ENCODE results near the gene PRRG2.

Gene PRRG2

DNA sequence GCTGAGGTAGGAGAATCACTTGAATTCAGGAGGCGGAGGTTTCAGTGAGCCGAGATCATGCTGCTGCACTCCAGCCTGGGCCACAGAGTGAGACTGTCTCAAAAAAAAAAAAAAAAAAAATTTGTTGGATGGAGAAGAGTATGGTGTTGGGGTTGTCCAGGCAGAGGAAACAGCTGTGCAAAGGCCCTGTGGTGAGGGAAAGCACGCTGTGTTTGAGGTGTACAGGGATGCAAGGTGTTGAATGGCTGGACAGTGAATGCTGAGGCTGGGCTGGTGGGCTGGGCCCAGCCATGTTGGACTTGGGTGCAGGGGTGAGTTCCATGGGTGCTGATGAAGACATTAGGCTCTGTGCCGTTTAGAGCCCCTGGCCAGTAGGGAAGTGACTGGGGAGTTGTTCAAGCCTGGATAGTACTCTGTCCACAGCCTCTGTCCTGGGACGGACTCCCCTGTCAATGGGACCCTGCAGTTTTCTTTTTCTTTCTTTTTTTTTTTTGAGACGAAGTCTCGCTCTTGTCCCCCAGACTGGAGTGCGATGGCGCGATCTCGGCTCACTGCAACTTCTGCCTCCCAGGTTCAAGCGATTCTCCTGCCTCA is 28.5 kb downstream of the PRRG2 start:
- no peak for DNase-seq
- Histone ChIP-seq H3K27ac (no peak overlapping the region), H3K36me3 (replicated peaks) (peaks cover 39% of the 10 kb centered on the region), H3K4me3 (ENCODE audit: low read depth, low read length) (no peak overlapping the region), H3K27me3 (replicated peaks) (no peaks in the 10 kb centered on the region)
- in situ Hi-C loops (cut with HindIII; ENCODE audit: low pct_ligation_motif_present, low sequenced_read_pairs): no loop called here
- TF ChIP-seq, protein P1, sequence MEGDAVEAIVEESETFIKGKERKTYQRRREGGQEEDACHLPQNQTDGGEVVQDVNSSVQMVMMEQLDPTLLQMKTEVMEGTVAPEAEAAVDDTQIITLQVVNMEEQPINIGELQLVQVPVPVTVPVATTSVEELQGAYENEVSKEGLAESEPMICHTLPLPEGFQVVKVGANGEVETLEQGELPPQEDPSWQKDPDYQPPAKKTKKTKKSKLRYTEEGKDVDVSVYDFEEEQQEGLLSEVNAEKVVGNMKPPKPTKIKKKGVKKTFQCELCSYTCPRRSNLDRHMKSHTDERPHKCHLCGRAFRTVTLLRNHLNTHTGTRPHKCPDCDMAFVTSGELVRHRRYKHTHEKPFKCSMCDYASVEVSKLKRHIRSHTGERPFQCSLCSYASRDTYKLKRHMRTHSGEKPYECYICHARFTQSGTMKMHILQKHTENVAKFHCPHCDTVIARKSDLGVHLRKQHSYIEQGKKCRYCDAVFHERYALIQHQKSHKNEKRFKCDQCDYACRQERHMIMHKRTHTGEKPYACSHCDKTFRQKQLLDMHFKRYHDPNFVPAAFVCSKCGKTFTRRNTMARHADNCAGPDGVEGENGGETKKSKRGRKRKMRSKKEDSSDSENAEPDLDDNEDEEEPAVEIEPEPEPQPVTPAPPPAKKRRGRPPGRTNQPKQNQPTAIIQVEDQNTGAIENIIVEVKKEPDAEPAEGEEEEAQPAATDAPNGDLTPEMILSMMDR (IDR thresholded peaks at IDR 0.05; ENCODE audit: low read depth, low read length, missing control alignments): no peak

DNA sequence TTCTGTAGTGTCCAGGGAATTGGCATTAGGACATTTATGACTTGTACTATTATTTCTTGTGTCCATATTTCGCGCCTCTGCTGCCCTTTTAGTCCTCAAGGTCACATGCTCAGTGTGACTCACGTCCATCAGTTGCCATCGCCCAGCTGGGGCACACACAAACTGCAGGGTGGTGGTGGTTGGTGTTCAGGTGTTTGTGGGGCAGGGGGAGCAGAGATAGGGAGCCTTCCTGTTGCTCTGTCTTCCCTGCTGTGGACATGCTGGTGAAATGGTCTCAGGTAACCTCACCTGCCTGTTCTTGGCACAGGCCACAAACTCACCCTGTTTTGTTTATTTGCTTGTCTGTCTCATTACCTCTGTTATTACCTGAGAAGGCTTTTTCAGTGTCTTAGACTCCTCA is 32.3 kb downstream of the PRRG2 start:
- peak; percentile 16 for DNase-seq
- Histone ChIP-seq H3K36me3 (replicated peaks) (peaks cover 38% of the 10 kb centered on the region), H3K27me3 (replicated peaks) (no peaks in the 10 kb centered on the region), H3K27ac (peak overlapping the region; percentile 89), H3K4me3 (ENCODE audit: low read depth, low read length) (no peak overlapping the region)
- TF ChIP-seq, protein P1 (IDR thresholded peaks at IDR 0.05; ENCODE audit: low read depth, low read length, missing control alignments): no peak
- in situ Hi-C loops (cut with HindIII; ENCODE audit: low pct_ligation_motif_present, low sequenced_read_pairs): no loop called here

DNA sequence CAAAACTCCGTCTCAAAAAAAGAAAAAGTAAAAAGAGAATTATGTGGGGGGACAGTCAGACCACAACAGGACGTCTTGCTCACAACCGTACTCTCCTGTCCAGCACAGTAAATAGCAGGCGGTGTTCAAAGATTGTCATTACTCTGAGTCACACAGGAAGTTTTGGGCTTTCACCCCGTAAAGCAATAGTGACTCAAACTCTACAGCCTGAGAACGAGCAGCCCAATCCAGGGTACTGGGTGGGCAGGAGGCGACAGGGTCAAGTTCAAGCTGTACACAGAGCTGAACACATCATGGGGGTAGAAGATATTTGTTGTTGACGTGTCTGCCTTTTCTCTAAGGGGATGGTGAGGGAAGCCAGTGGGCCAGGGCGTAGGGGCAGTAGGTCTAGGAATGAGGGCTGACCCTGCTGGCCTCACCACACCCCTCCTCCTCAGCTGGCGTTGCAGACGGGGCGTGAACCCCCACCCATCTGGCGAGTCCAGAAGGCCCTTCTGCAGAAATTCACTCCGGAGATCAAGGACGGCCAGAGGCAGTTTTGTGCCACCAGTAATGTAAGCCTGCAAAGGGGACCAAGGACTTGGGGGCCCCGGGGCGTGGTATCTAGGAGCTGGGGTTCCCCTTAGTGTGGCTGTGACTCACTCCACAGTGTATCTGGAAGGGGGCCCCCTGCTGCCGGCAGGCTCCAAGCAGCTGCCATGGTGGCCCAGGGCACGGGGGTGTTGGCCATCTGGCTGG is 33.1 kb downstream of the PRRG2 start:
- Histone ChIP-seq H3K27me3 (replicated peaks) (no peaks in the 10 kb centered on the region), H3K27ac (peak overlapping the region; percentile 89), H3K36me3 (replicated peaks) (peaks cover 39% of the 10 kb centered on the region), H3K4me3 (ENCODE audit: low read depth, low read length) (peak overlapping the region; percentile 33)
- in situ Hi-C loops (cut with HindIII; ENCODE audit: low pct_ligation_motif_present, low sequenced_read_pairs): no loop called here
- TF ChIP-seq, protein P1 (IDR thresholded peaks at IDR 0.05; ENCODE audit: low read depth, low read length, missing control alignments): peak; percentile 64
- DNase-seq: peak; percentile 85

DNA sequence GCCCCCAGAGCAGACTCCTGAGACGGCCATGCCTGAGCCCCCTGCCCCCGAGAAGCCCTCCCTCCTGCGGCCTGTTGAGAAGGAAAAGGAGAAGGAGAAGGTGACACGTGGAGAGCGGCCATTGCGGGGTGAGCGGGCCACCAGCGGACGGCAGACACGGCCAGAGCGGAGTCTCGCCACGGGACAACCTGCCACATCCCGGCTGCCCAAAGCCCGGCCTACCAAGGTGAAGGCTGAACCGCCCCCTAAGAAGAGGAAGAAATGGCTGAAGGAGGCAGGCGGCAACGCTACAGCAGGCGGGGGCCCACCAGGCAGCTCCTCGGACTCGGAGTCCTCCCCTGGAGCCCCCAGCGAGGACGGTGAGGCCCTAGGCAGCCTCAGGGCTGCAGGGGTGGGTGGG is 34.7 kb downstream of the PRRG2 start:
- Histone ChIP-seq H3K36me3 (replicated peaks) (peaks cover 35% of the 10 kb centered on the region), H3K4me3 (ENCODE audit: low read depth, low read length) (no peak overlapping the region), H3K27me3 (replicated peaks) (no peaks in the 10 kb centered on the region), H3K27ac (no peak overlapping the region)
- DNase-seq: no peak
- in situ Hi-C loops (cut with HindIII; ENCODE audit: low pct_ligation_motif_present, low sequenced_read_pairs): no loop called here
- TF ChIP-seq, protein P1 (IDR thresholded peaks at IDR 0.05; ENCODE audit: low read depth, low read length, missing control alignments): no peak

DNA sequence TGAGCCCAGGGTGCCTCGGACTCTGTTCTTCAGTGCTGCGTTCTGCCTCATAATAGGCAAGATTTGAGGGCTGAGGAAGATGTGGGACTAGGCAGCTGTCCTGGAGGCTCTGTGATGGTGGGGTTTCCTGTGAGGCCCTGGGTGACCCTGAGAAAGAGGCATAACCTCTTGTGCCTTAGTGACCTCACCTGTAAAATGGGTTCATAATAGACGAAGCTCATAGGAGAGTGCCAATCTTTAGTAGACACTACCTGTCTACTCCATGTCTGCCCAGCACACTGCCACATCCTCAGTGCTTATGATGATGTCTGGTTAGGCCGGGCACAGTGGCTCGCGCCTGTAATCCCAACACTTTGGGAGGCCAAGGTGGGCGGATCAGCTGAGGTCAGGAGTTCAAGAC is 35.4 kb downstream of the PRRG2 start:
- TF ChIP-seq, protein P1 (IDR thresholded peaks at IDR 0.05; ENCODE audit: low read depth, low read length, missing control alignments): no peak
- Histone ChIP-seq H3K36me3 (replicated peaks) (peaks cover 35% of the 10 kb centered on the region), H3K27ac (no peak overlapping the region), H3K4me3 (ENCODE audit: low read depth, low read length) (no peak overlapping the region), H3K27me3 (replicated peaks) (no peaks in the 10 kb centered on the region)
- in situ Hi-C loops (cut with HindIII; ENCODE audit: low pct_ligation_motif_present, low sequenced_read_pairs): no loop called here
- DNase-seq: no peak
